Kidney (tissue), 14 donors: ENCODE data around the gene TMEM156. TPM values are rescaled to one million over a fixed set of nuclear protein-coding genes. Genes with fewer than 3 reads are reported as not detected.
A peak's percentile ranks its signal among the peaks of the same experiment; 100 is the strongest.

ENCODE experiments used
- DNase-seq, 5 donors: peaks; one replicate each; pipeline ENCODE4 v3.0.0-alpha.2; 2013 to 2020
- FAIRE-seq: peaks from 2 replicates; lab custom pipeline; 2012; peaks lifted over from hg19 to GRCh38; lab: Jason Lieb, UNC
- H3K27ac ChIP-seq, 2 donors: one replicate each; pipeline ENCODE4 v1.7.0; 2013; ENCODE audit warnings: low read depth in 2 of 2, low read length in 2 of 2, inconsistent platforms in 1 of 2
- H3K27me3 ChIP-seq: one replicate; pipeline ENCODE4 v1.7.1; 2013; ENCODE audit warnings: low read length, inconsistent platforms; ENCODE audit not compliant: control insufficient read depth, insufficient read depth
- H3K36me3 ChIP-seq, 3 donors: one replicate each; pipeline versions ENCODE4 v1.7.0 to v1.7.1; 2013; ENCODE audit warnings: low read length in 3 of 3, control low read depth in 1 of 3, inconsistent platforms in 1 of 3; ENCODE audit not compliant: insufficient read depth in 3 of 3, control insufficient read depth in 2 of 3
- H3K4me1 ChIP-seq, 3 donors: one replicate each; pipeline versions ENCODE4 v1.7.0 to v1.7.1; 2013; ENCODE audit warnings: low read length in 3 of 3, inconsistent platforms in 1 of 3, low read depth in 1 of 3; ENCODE audit not compliant: control insufficient read depth in 2 of 3, insufficient read depth in 2 of 3
- H3K4me3 ChIP-seq, 3 donors: one replicate each; pipeline versions ENCODE4 v1.7.0 to v1.8.1; 2013; ENCODE audit warnings: low read length in 3 of 3, control low read depth in 1 of 3, inconsistent platforms in 1 of 3
- H3K9ac ChIP-seq, 3 donors: one replicate each; pipeline versions ENCODE4 v1.7.0 to v1.7.1; 2013; ENCODE audit warnings: low read length in 3 of 3, control low read depth in 1 of 3, inconsistent platforms in 1 of 3
- H3K9me3 ChIP-seq, 3 donors: one replicate each; pipeline versions ENCODE4 v1.7.0 to v1.7.1; 2013; ENCODE audit warnings: low read length in 3 of 3, control low read depth in 1 of 3, inconsistent platforms in 1 of 3; ENCODE audit not compliant: control insufficient read depth in 2 of 3, insufficient read depth in 1 of 3
- CTCF ChIP-seq: IDR thresholded peaks from 3 replicates; pipeline ENCODE4 v1.5.1; 2012; ENCODE audit warnings: mild to moderate bottlenecking, moderate library complexity, borderline replicate concordance; ENCODE audit not compliant: insufficient read depth; ENCODE audit errors: extremely low read depth
- intact Hi-C: fragments of 100-400 bp; cut with DNase I; formaldehyde crosslinking; loops from one replicate; pipeline ENCODE4 v1.11.1; 2022
- polyA plus RNA-seq: library from polyadenylated mRNA; stranded (reverse); fragments of 350-450 nt; fragmentation: Illumina TruSeq; extraction: RNeasy Lipid Tissue Mini Kit (QIAGEN cat#74804); gene quantifications from one replicate; pipeline ENCODE4 v1.2.3, GENCODE V29; 2014; ENCODE audit warnings: low read depth, low replicate concordance; ENCODE audit not compliant: insufficient read depth
- total RNA-seq: library from RNA; stranded (reverse); fragmentation: NEBNext Ultra II Directional; extraction: Animal tissue kit (Norgen Biotek cat#: 25700); gene quantifications from one replicate; pipeline ENCODE4 v1.2.1, GENCODE V29; 2021
- donor health status: control.
- donor health status: control.
- donor health status: control.
- donor health status: control.
- donor health status: control.
- donor health status: DM: yes; HTN: yes; CAD: no.
- donor health status: Normal renal cell carcinoma (clear cell type).

Gene TMEM156
- total and polyA plus RNA-seq, 2 donors from 2014 or later: 1.8 to 3.5 TPM

GRCh38 chr4:39043058-39043860, 11.1 kb upstream of the TMEM156 start:
- FAIRE-seq (no peak), DNase-seq (peak in 1 of 5 donors; percentile 49)
- no peak for TF ChIP-seq CTCF
- no peaks in the 10 kb centered on the region for H3K27me3 ChIP-seq
- H3K4me1 ChIP-seq: peaks cover 0 to 14% (median 12%) of the 10 kb centered on the region in 3 donors
- peak overlapping the region in 2 of 3 donors; percentile 70 to 78 for H3K4me3 ChIP-seq
- no peaks in the 10 kb centered on the region for H3K9me3 ChIP-seq
- H3K36me3 ChIP-seq: no peaks in the 10 kb centered on the region
- peak overlapping the region; percentile 82 to 91 for H3K27ac ChIP-seq
- H3K9ac ChIP-seq: peak overlapping the region in 1 of 3 donors; percentile 63
- intact Hi-C loops: no loop called here

- H3K27ac ChIP-seq: peak overlapping the region; percentile 48 to 63
- H3K27me3 ChIP-seq: no peaks in the 10 kb centered on the region
- H3K4me3 ChIP-seq: no peak overlapping the region
- intact Hi-C loops: no loop called here
- TF ChIP-seq CTCF: no peak
- no peaks in the 10 kb centered on the region for H3K9me3 ChIP-seq
- peaks cover 0 to 14% (median 14%) of the 10 kb centered on the region in 3 donors for H3K4me1 ChIP-seq
- no peaks in the 10 kb centered on the region for H3K36me3 ChIP-seq
- FAIRE-seq: no peak
- H3K9ac ChIP-seq: no peak overlapping the region
- DNase-seq: no peak
Observed at GRCh38 chr4:39042366-39042765, 10.2 kb upstream of the TMEM156 start.

- H3K9ac ChIP-seq: no peak overlapping the region
- peak overlapping the region in 1 of 2 donors; percentile 20 for H3K27ac ChIP-seq
- TF ChIP-seq CTCF: no peak
- peaks cover 0 to 15% (median 14%) of the 10 kb centered on the region in 3 donors for H3K4me1 ChIP-seq
- intact Hi-C loops: no loop called here
- no peak overlapping the region for H3K4me3 ChIP-seq
- H3K9me3 ChIP-seq: no peaks in the 10 kb centered on the region
- no peaks in the 10 kb centered on the region for H3K36me3 ChIP-seq
- no peaks in the 10 kb centered on the region for H3K27me3 ChIP-seq
- FAIRE-seq: no peak
- no peak for DNase-seq
Observed at GRCh38 chr4:39039108-39039507, 6.9 kb upstream of the TMEM156 start.
